IMR-90 (cell line): ENCODE measurements around the gene ANKMY2. TPM values are rescaled to one million over a fixed set of nuclear protein-coding genes. Genes with fewer than 3 reads are reported as not detected.

Experiments used
- ATAC-seq: fragments of 200-7000 bp; cut with Tn5 transposase; 2 replicates; pipeline ENCODE4 v1.9.1; 2020; ENCODE audit warnings: low read depth, mild to moderate bottlenecking, moderate library complexity
- BruUV-seq: library from RNA; stranded (reverse); fragments of 400-500 nt; replicated peaks from 2 replicates; lab custom pipeline; 2021; lab: Mats Ljungman, UMichigan
- CTCF ChIA-PET: fragments of 300-600 bp; formaldehyde crosslinking; extraction: SDS; loops from one replicate; lab custom pipeline; 2021; ENCODE audit warnings: antibody characterized with exemption; lab: Yijun Ruan, JAX
- POLR2A ChIA-PET: fragments of 300-600 bp; sonication (Branson Sonifier 250); formaldehyde crosslinking; loops from one replicate; lab custom pipeline; 2022; ENCODE audit warnings: antibody characterized with exemption; ENCODE audit not compliant: unreplicated experiment; lab: Charles Lee
- DNase-seq: peaks from one replicate; pipeline ENCODE4 v3.0.0; 2013
- H2AFZ ChIP-seq: replicated peaks from 2 replicates; pipeline ENCODE3; 2013; ENCODE audit warnings: low read length, mild to moderate bottlenecking; ENCODE audit not compliant: poor library complexity
- H2AK5ac ChIP-seq: 2 replicates; pipeline ENCODE4 v1.6.1; 2013; ENCODE audit warnings: low read depth, low read length, inconsistent platforms
- H2AK9ac ChIP-seq: replicated peaks from 2 replicates; pipeline ENCODE3; 2013; ENCODE audit warnings: mild to moderate bottlenecking, low read depth, low read length, moderate library complexity; ENCODE audit not compliant: poor library complexity
- H2BK120ac ChIP-seq: 2 replicates; pipeline ENCODE4 v1.6.1; 2013; ENCODE audit warnings: low read depth, low read length, inconsistent platforms
- H2BK15ac ChIP-seq: 3 replicates; pipeline ENCODE4 v1.6.1; 2013; ENCODE audit warnings: low read depth, low read length, inconsistent platforms
- H2BK20ac ChIP-seq: 2 replicates; pipeline ENCODE4 v1.6.1; 2013; ENCODE audit warnings: low read depth, mild to moderate bottlenecking, inconsistent platforms, low read length, moderate library complexity
- H2BK5ac ChIP-seq: 2 replicates; pipeline ENCODE4 v1.6.1; 2013; ENCODE audit warnings: mild to moderate bottlenecking, low read depth, low read length, inconsistent platforms; ENCODE audit not compliant: poor library complexity, severe bottlenecking
- H3K14ac ChIP-seq: replicated peaks from 2 replicates; pipeline ENCODE4 v1.6.1; 2013; ENCODE audit warnings: low read depth, low read length, inconsistent platforms
- H3K18ac ChIP-seq: 2 replicates; pipeline ENCODE4 v1.6.1; 2013; ENCODE audit warnings: low read depth, low read length, control low read depth
- H3K23ac ChIP-seq: 2 replicates; pipeline ENCODE4 v1.6.1; 2013; ENCODE audit warnings: low read depth, low read length, inconsistent platforms
- H3K27ac ChIP-seq: 2 replicates; pipeline ENCODE4 v1.5.1; 2013; ENCODE audit warnings: mild to moderate bottlenecking, control low read depth, low read length; ENCODE audit not compliant: insufficient read depth
- H3K27me3 ChIP-seq: 2 replicates; pipeline ENCODE4 v1.6.1; 2013; ENCODE audit warnings: low read length; ENCODE audit not compliant: control insufficient read depth, insufficient read depth
- H3K36me3 ChIP-seq: 2 replicates; pipeline ENCODE4 v1.6.1; 2013; ENCODE audit warnings: low read length, mixed read lengths; ENCODE audit not compliant: control insufficient read depth, insufficient read depth
- H3K4ac ChIP-seq: 2 replicates; pipeline ENCODE4 v1.6.1; 2013; ENCODE audit warnings: low read depth, low read length, inconsistent platforms
- H3K4me1 ChIP-seq: 2 replicates; pipeline ENCODE4 v1.6.1; 2013; ENCODE audit warnings: low read length, mixed read lengths; ENCODE audit not compliant: control insufficient read depth, insufficient read depth
- H3K4me2 ChIP-seq: 2 replicates; pipeline ENCODE4 v1.6.1; 2013; ENCODE audit warnings: low read depth, mild to moderate bottlenecking, control low read depth, low read length, moderate library complexity
- H3K4me3 ChIP-seq: 2 replicates; pipeline ENCODE4 v1.5.1; 2013; ENCODE audit warnings: low read depth, mild to moderate bottlenecking, control low read depth, low read length, moderate library complexity; ENCODE audit not compliant: insufficient read depth
- H3K56ac ChIP-seq: 2 replicates; pipeline ENCODE4 v1.6.1; 2013; ENCODE audit warnings: low read length, inconsistent platforms; ENCODE audit not compliant: insufficient read depth; ENCODE audit errors: extremely low read depth
- H3K79me1 ChIP-seq, 2 experiments: 2 replicates each; pipeline ENCODE4 v1.6.1; 2013; ENCODE audit warnings: low read length in 2 of 2, inconsistent platforms in 1 of 2, low read depth in 1 of 2
- H3K9ac ChIP-seq: 2 replicates; pipeline ENCODE4 v1.6.1; 2013; ENCODE audit warnings: low read depth, low read length, control low read depth
- H3K9me1 ChIP-seq: 2 replicates; pipeline ENCODE4 v1.6.1; 2013; ENCODE audit warnings: low read length, inconsistent platforms; ENCODE audit not compliant: insufficient read depth
- H3K9me3 ChIP-seq: 2 replicates; pipeline ENCODE4 v1.6.1; 2013; ENCODE audit warnings: low read length; ENCODE audit not compliant: control insufficient read depth, insufficient read depth
- H4K20me1 ChIP-seq: 2 replicates; pipeline ENCODE4 v1.6.1; 2013; ENCODE audit warnings: low read length, inconsistent platforms; ENCODE audit not compliant: insufficient read depth
- H4K5ac ChIP-seq: 2 replicates; pipeline ENCODE4 v1.6.1; 2013; ENCODE audit warnings: mild to moderate bottlenecking, low read depth, low read length, control low read depth
- H4K8ac ChIP-seq, 2 experiments: 2 replicates each; pipeline ENCODE4 v1.6.1; 2013; ENCODE audit warnings: low read depth in 2 of 2, low read length in 2 of 2, control low read depth in 1 of 2, inconsistent platforms in 1 of 2
- H4K91ac ChIP-seq: 2 replicates; pipeline ENCODE4 v1.6.1; 2013; ENCODE audit warnings: low read depth, low read length, inconsistent platforms; ENCODE audit not compliant: insufficient read depth
- CEBPB ChIP-seq: IDR thresholded peaks from 2 replicates; pipeline ENCODE4 v1.6.1; 2012; ENCODE audit warnings: low read depth, low read length, improper control_type of control experiment
- MXI1 ChIP-seq: IDR thresholded peaks from 2 replicates; pipeline ENCODE4 v1.6.1; 2012; ENCODE audit warnings: low read depth, mild to moderate bottlenecking, low read length, moderate library complexity, borderline replicate concordance
- WGBS, 2 experiments: methylation state at CpG; one replicate each; pipeline versions ENCODE4 v1.1.5 to v1.1.7; 2013; ENCODE audit warnings: missing lambda C conversion rate in 2 of 2; ENCODE audit not compliant: insufficient read length in 1 of 2; ENCODE audit errors: extremely low coverage in 2 of 2; 5-methylcytosine and 5-hydroxymethylcytosine counted together
- dilution Hi-C: fragments of 300-500 bp; cut with HindIII; formaldehyde crosslinking; loops from one replicate; pipeline ENCODE4 v1.14.3; 2018; ENCODE audit warnings: low sequenced_read_pairs; ENCODE audit not compliant: unreplicated experiment
- in situ Hi-C: fragments of 300-500 bp; cut with MboI; formaldehyde crosslinking; loops from 3 replicates; pipeline ENCODE4 v1.14.3; 2019; ENCODE audit warnings: low sequenced_read_pairs, inconsistent platforms, mixed read lengths
- intact Hi-C: fragments of 100-400 bp; cut with micrococcal nuclease; formaldehyde crosslinking; loops from 2 replicates; pipeline ENCODE4 v1.10.0; 2022
- polyA plus RNA-seq, 3 experiments: library from polyadenylated mRNA; depleted of rRNA; stranded (reverse); fragments of >200 nt; gene quantifications; 2 replicates each; pipeline ENCODE4 v1.2.3, GENCODE V29; 2012; ENCODE audit warnings: low replicate concordance in 1 of 3
- total RNA-seq: library from RNA; depleted of rRNA; stranded (reverse); fragments of >200 nt; gene quantifications from 2 replicates; pipeline ENCODE4 v1.2.3, GENCODE V29; 2012

ANKMY2 gene
- total and polyA plus RNA-seq, 2 of the 4 experiments (the other 2 are of a cell fraction), result 19.5 to 41.9 TPM

- Histone ChIP-seq H2AFZ (no peak overlapping the region), H3K4me2 (0 out of 2 replicates have a peak overlapping the region, but pooled peaks have one; percentile 1), H3K14ac (peak overlapping the region; percentile 22; the same call in 1 of the 2 replicates), H3K4me1 (peaks cover 11% of the 10 kb centered on the region), H3K9me1 (peaks cover 2% of the 10 kb centered on the region), H3K4ac (peak overlapping the region; percentile 60), H2BK20ac (peak overlapping the region; percentile 46; the same call in 1 of the 2 replicates), H3K9me3 (no peaks in the 10 kb centered on the region), H3K36me3 (no peaks in the 10 kb centered on the region; the same call in 1 of the 2 replicates), H4K8ac (peak overlapping the region in 1 of 2 experiments; percentile 43; a peak in 2 of 4 replicates), H2BK5ac (peak overlapping the region; percentile 93), H4K5ac (peak overlapping the region; percentile 53), H3K18ac (peak overlapping the region; percentile 81), H3K4me3 (no peak overlapping the region), H4K20me1 (no peaks in the 10 kb centered on the region), H3K56ac (no peak overlapping the region), H2BK15ac (no peak overlapping the region), H3K27ac (peak overlapping the region; percentile 78; the same call in 1 of the 2 replicates), H4K91ac (0 out of 2 replicates have a peak overlapping the region, but pooled peaks have one; percentile 12), H2AK9ac (no peak overlapping the region), H3K79me1 (peaks cover 18 to 42% of the 10 kb centered on the region in 2 experiments; a peak in 3 of 4 replicates), H3K23ac (no peak overlapping the region; the same call in 1 of the 2 replicates), H2AK5ac (peak overlapping the region; percentile 25; the same call in 1 of the 2 replicates), H3K9ac (no peak overlapping the region), H2BK120ac (0 out of 2 replicates have a peak overlapping the region, but pooled peaks have one; percentile 38), H3K27me3 (no peaks in the 10 kb centered on the region)
- ChIA-PET POLR2A (no interaction called here), CTCF (no interaction called here)
- no CpG with 5 or more reads among the region's 5 CpGs for WGBS, 2 experiments
- no TSS peak for BruUV-seq
- TF ChIP-seq CEBPB (peak; percentile 73), MXI1 (no peak)
- in situ Hi-C loops, result no loop called here
- ATAC-seq (no peak), DNase-seq (no peak)
- intact Hi-C loops, result no loop called here
- dilution Hi-C loops, result no loop called here
These were observed 23.4 kb upstream of the ANKMY2 start for GRCh38 chr7:16668978-16669377.
